ENCODE results near the gene SPATA24.
A peak's percentile ranks its signal among the peaks of the same experiment; 100 is the strongest.

The SPATA24 gene

GRCh38 chr5:139392324-139392677 lies 11.6 kb downstream of the SPATA24 start:
- TF ChIP-seq CTCF (IDR thresholded peaks at IDR 0.05; ENCODE audit: low read depth, low read length): no peak
- H3K4me3 ChIP-seq (replicated peaks in 1 of 2; ENCODE audit: low read depth in 2 of 2, low read length in 2 of 2): no peak overlapping the region
- DNase-seq (ENCODE audit: low read depth in 2 of 2): no peak

GRCh38 chr5:139391570-139392323 lies 12.1 kb downstream of the SPATA24 start:
- no peak overlapping the region for H3K4me3 ChIP-seq (replicated peaks in 1 of 2; ENCODE audit: low read depth in 2 of 2, low read length in 2 of 2)
- DNase-seq (ENCODE audit: low read depth in 2 of 2): peak in 1 of 2 donors; percentile 16
- no peak for TF ChIP-seq CTCF (IDR thresholded peaks at IDR 0.05; ENCODE audit: low read depth, low read length)

- TF ChIP-seq CTCF (IDR thresholded peaks at IDR 0.05; ENCODE audit: low read depth, low read length): no peak
- no peak overlapping the region for H3K4me3 ChIP-seq (replicated peaks in 1 of 2; ENCODE audit: low read depth in 2 of 2, low read length in 2 of 2)
- no peak for DNase-seq (ENCODE audit: low read depth in 2 of 2)
Measured at GRCh38 chr5:139390639-139391569, 13.0 kb downstream of the SPATA24 start.

- H3K4me3 ChIP-seq (replicated peaks in 1 of 2; ENCODE audit: low read depth in 2 of 2, low read length in 2 of 2): no peak within 1 kb of the TSS
- TF ChIP-seq CTCF (IDR thresholded peaks at IDR 0.05; ENCODE audit: low read depth, low read length): no peak
- no peak for DNase-seq (ENCODE audit: low read depth in 2 of 2)
Measured at GRCh38 chr5:139389701-139390638, 13.9 kb downstream of the SPATA24 start, which contains the start of gene MZB1. MZB1 (minus strand) TSS chr5:139389913; CDS start chr5:139389856, 57 bp downstream.

GRCh38 chr5:139388198-139388821 lies 15.6 kb downstream of the SPATA24 start:
- no peak for TF ChIP-seq CTCF (IDR thresholded peaks at IDR 0.05; ENCODE audit: low read depth, low read length)
- peak; percentile 21 to 61 for DNase-seq (ENCODE audit: low read depth in 2 of 2)
- no peak overlapping the region for H3K4me3 ChIP-seq (replicated peaks in 1 of 2; ENCODE audit: low read depth in 2 of 2, low read length in 2 of 2)

Measured in cardiac fibroblast (primary cell).